GM19324 (cell line): ENCODE measurements around the gene POR.

Experiments
- ATAC-seq: cut with Tn5 transposase; IDR thresholded peaks from one replicate; pipeline ENCODE4 v1.9.1; 2021; ENCODE audit warnings: mild to moderate bottlenecking, moderate library complexity; ENCODE audit not compliant: unreplicated experiment, low FRiP score

Gene POR

DNA sequence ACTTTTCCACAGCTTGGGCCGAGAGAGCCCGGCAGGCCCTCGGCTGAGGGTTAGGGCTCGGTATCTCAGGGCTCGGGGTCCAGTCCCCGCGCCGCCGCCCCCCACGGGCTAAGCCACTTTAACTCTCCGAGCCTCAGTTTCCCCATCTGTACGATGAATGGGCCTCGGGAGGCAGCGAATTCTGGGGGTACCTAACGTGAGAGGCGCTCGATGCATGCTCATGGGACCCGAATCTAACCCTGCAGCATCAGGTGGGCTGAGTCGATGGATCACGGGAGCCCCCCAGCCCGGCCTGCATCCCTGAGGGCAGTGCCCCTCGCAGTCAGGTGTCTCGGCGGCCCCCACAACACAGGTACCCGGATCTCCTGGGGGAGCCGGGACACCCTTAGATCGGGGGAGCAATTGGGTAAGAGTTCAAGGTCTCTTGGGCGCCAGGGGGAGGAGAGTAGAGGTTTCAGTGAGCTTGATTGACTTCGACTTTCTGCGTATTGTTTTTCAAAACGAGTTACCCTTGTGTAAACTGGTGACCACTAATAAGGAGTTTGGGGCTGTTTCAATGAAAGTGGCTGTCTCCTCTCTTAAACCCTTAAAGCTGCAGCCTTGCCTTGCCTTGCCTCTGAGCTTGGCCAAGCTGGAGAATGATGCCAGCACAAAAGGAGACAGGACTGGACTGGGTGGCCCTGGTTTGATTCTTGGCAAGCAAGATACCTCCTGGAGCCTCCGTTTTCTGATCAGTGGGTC, 631 bp downstream of the POR start:
- ATAC-seq, result no peak

DNA sequence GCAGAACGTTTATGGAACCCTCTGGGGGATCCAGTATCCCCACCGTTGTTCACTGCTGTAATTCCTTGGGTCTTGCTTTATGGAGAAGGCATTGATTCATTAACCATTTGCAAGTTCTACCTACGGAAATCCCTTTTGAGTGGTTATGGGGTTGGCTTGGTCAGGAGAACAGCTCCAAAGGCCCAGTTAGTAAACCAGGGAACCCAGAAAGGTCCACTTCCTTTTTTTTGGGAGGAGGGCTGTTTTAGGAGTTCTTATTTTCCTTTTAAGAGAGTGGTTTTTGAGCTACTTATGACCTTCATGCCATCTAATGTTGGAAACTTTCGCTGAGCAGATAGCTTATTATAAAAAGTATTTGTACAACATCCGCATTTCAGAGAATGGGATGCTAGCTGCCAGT, 1.3 kb downstream of the POR start:
- ATAC-seq, result no peak

DNA sequence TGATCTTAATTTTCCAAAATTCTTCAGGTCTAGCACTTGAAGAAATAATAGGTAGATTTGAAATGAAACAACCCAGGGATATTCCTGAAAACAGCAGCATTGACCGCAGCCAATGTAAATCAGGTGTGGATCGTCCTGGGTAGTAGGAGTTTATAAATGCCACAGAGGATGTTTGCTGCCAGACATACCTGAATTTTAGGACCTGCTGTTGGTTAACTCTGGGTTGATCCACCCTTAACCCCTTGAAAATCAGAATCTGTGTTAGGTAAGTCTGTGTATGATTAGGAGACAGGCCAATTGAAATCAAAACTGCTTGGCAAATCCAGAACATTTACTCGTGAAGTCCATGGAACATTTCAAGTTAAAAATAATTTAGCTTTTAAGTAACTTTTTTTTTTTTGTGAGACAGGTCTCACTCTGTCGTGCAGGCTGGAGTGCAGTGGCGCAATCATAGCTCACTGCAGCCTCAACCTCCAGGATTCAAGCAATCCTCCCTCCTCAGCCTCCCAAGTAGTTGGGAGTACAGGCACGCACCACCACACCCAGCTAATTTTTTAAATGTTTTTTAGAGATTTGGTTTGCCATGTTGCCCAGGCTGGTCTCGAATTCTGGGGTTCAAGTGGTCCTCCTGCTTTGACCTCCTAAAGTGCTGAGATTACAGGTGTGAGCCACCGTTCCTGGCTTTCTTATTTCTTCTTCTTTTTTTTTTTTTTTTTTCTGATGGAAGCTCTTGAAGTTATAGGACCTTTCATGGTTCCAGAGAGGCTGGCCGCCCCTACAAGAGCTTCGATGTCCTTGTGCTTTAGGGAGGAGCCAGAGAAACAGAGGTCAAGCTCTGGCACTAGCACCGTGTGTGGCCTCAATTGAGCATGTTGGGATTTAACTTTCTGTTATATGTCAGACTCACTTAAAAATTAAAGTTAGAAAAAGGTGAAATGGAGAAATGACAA, 2.0 kb downstream of the POR start:
- ATAC-seq, result no peak

DNA sequence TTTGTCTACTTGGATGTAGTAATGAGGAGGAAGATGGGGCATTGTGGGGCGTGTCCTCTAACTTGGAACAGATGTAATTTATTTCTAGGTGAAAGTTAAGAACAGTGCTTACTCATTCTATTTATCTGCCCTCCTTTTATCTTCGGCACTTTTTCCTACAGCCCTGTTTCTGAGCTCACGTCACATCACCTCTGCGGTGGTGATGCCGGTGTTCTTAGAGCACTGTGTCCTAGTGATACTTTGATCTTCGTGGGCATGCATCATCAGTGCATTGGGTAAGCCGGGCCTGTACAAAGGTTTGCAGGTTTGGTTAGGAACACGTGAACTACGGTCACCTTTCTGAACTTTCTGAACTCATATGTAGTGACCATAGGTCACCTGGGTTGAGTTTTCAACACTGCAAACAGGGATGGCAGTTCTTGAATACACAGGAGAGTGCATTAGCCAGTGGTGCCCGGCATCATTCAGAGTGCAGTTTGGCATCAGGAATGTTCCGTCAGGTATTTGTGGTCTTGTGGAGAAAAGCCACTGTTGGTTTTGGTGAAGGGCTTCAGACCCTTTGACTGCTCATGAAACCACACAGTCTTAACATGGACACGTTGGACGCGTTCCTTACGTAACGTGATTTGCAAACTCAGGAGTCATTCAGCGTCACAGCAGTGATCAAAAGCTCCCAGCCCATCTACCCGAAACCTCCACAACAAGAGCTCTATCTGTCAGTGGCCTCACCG, 5.6 kb downstream of the POR start:
- no peak for ATAC-seq

DNA sequence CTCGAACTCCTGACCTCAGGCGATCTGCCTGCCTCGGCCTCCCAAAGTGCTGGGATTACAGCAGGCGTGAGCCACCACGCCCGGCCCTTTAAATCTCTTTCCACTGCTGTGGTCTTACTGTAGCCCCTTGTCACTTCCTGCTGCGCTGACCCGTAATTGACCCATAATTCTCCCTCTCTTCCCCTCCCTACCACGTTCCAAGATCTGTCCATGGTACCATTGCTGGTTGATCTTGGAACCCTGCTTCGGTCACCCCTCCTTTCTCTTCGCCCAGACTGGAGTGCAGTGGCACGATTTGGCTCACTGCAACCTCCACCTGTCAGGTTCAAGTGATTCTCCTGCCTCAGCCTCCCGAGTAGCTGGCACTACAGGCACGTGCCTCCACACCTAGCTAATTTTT, 6.5 kb downstream of the POR start:
- ATAC-seq, result no peak

DNA sequence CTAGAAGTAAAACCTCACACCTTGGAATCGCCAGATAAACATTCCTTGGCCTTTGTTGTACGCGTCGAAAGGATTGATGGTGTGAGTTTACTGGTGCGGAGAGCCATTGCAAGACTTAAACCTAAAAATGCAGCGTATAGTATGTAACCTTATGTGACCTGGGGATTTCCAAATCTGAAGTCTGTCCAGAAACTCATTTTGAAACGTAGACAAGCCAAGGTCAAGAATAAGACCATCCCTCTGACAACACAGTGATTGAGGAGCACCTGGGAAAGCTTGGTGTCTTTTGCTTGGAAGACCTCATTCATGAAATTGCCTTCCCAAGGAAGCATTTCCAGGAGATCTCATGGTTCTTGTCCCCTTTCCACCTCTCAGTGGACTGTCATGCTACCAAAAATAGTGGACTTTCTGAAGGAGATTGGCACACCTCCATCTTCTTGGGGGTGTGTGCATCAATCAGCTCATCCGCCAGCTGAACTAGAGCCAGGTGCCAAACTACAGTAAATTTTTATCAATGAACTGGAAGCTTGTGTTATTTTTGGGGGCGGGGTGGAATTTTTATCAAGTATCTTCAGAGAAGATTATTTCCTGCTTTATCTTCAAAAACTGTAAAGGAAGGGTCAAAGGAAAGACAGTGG, 8.1 kb downstream of the POR start:
- ATAC-seq, result no peak

DNA sequence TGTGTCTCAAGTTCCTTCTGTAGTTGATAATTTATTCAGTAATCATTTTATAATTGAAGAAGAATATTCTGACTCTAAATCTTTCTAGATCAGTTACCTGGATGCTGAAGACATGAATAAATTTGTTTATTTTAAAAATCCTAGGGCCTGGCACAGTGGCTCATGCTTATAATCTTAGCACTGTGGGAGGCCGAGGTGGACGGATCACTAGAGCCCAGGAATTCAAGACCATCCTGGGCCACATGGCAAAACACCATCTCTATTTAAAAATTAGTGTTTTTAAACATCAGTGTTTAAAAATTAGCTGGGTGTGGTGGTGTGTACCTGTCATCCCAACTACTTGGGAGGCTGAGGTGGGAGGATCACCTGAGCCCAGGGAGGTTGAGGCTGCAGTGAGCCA, 9.3 kb downstream of the POR start:
- ATAC-seq, result no peak

DNA sequence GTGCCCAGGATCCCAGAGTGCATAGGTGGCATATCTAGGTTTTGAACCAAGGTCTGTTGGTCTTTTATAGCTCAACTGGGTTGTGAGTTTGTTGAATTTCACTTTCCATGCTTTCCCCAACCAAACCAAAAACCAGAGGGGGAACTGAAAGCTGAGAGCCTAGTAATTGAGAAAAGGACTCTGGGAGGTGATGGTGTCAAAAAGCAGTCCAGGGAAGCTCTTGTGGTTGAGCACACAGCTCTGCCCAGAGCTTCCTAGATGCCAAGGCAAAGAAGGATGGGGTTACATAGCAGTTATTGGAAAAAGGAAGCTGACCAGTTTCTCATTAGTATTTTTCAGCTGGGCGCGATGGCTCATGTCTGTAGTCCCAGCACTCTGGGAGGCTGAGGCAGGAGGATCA, 9.9 kb downstream of the POR start:
- no peak for ATAC-seq

DNA sequence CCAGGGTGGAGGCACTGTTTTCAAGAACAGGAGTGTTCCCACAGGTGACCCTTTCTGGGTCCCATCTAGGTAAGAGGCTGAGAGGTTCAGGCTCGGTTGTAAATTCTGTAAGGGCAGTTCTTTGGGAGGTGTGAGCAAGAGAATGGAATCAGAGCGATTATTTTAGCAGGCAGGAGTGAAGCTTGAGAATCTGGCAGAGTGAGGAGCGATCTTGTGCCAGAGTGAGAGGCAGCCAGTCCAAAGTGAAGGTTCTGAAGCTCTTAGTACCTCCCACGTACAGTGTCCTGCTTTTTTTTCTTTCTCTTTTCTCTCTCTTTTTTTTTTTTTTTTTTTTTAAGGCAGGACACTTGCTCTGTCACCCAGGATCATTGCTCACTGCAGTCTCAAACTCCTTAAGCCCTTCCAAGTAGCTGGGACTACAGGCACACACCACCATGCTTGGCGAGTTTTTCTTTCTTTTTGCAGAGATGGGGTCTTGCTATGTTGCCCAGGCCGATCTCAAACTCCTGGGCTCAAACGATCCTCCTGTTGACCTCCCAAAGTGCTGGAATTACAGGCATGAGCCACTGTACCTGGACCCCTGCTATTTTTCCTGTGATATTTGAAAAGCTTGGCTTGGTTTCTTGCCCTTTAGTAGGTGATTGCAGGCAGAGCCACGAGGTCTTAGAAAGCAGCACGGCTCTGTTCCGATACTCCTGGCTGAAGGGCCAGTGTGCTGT, 10.9 kb downstream of the POR start:
- ATAC-seq, result no peak

DNA sequence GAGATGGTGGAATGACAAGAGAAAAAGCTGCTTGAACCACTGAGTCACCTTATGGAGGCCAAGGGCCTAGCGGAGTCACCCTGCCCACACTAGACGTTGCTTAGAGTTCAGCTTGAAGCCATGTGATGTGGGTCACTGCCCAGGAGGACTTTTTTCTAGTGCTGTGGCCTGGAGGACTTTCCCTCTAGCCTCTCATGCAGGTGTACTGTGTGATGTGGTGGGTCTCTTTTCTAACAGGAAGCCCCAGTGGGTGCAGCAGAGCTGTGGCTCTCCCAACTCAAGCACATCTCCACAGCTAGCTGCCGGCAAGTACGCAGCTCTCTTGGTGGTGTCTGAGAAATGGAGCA, 13.6 kb downstream of the POR start:
- ATAC-seq, result no peak

DNA sequence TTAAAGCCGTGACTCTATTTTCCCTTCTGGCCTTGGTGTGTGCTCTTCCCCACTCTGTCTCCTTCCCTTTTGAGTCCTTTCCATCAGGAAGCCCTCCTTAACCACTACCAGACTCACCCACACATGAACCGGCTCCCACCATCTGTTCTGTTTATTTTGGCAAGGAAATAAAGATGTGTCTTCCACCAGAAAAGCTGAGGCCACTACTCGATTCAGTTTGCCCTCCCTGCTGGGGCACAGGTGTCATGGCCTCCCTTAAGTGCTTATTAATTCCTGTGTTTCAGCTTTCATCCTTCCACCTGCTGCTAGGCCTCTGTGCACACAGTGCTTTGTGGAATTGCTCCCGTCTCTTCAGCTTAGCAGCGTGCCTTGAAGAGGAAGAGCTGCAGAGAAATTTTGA, 16.7 kb downstream of the POR start:
- ATAC-seq, result no peak

DNA sequence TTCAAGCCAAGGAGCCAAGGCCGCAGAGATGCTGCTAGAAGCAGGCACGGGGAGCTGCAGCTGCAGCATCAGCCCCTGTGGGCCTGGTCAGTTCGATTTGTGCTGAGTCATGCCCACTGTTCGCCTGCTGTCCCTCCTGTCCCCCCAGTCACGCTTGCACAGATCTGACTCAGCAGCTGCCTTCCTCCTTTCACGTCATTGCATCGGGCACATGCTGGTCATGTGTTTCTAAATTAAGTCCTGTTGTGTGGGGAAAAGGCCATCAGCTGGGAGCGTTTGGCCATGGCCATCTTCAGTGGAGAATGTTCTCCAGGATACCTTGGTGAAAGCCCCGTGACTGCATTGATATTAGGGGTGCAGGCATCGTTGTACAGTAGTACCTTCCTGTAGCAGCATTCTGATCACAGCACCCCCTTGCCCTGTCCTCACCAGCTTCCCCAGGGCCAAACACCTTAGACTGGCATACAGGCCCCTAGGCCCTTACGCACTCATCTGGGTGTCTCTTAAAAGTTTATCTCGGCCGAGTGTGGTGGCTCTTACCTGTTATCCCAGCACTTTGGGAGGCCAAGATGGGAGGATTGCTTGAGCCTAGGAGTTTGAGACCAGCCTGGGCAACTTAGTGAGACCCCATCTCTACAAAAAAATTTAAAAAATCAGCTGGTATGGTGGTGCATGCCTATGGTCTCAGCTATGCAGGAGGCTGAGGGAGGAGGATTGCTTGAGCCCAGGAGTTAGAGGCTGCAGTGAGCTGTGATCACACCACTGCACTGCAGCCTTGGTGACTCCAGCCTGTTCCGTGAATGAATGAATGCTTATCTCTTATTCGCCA, 23.2 kb downstream of the POR start:
- no peak for ATAC-seq

DNA sequence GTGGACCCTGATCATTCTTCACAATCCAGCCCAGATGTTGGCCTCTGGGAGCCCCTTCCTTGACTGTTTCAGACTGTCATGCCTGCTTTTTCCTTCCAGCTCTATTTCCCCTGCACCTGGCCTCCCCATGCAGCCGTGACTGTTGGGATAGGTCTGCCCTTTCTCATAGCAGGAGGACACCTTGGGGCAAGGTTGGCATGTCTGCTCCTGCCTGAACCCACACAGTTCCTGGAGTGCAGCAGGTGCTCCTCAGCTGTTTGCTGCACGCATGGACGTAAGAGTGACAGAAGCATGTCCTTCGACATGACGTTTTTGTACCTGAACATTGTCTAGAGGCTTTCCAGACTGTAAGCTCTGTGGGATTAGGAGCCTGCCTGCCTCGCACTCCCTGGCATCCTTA, 24.0 kb downstream of the POR start:
- ATAC-seq, result no peak

DNA sequence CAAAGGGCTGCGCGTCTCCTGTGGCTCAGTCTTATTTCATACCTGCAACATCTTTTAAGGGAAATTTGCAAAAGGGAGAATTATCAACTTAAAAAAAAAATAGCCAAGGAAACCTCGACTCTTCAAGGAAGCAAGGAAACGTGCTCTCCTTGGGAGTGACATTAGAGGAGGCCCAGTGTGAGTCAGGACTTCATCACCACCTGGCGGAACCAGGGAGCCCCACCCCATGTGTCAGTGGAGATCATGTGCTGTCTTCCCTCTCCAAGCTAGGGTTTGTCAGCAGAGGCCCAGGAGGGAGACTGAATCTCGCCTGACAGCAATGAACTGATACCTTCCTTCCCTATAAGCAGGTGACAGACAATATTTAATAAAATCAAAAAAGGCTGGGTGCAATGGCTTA, 28.9 kb downstream of the POR start:
- ATAC-seq, result no peak

DNA sequence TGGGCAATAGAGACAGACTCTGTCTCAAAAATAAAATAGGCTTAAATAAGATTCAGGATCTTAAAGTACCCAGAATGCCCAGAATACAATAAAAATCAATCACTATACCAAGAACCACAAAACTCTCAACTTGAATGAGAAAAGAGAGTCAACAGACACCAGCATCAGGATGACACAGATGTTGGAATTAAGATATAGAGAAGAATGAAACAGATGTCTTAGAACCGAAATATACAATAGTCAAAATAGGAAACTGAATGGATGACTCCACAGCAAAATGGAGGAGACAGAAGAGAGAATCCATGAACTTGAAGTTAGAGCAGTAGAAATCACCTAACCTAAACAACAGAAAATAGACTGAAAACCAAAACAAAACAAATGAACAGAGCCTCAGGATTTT, 29.6 kb downstream of the POR start:
- no peak for ATAC-seq

DNA sequence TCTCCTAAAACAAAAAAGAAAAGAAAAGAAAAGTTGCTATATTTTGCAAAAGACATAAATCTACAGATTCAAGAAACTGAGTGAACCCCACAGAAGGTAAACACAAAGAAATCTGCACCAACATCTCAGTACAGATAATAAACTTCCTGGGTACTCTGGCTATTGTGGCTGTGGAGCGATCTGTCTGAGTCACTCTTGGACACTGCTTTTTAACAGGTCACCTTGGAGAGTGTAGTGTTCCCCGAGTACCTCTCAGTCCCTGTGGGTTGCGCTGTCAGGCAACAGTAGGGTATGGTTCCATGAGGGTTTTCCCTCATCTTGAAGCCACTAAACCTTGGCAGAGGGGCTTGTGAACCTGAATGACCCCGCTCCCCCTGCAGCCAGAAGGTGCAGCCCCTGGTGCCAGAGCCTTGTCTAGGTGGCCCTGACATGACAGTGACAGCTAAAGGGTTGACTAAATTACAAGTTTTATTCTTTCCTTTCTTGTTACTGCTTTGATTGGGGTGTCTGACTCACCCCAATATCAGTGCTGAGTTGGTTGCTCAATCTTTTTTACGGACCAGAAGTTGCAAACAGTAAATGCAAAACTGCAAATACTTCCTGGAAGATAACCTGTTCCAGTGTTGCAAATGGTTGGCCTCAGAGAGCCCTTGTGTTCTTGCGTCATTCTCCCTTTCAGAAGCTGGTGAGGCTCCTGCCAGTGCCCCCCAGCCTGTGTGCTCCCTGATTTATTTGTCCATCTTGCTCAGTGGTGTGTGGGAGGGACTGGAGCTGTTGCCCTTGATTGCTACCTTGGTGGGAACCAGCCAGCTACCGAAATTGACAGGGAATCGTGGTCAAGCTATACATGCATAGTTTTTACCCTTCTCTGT, 30.6 kb downstream of the POR start:
- ATAC-seq, result no peak

DNA sequence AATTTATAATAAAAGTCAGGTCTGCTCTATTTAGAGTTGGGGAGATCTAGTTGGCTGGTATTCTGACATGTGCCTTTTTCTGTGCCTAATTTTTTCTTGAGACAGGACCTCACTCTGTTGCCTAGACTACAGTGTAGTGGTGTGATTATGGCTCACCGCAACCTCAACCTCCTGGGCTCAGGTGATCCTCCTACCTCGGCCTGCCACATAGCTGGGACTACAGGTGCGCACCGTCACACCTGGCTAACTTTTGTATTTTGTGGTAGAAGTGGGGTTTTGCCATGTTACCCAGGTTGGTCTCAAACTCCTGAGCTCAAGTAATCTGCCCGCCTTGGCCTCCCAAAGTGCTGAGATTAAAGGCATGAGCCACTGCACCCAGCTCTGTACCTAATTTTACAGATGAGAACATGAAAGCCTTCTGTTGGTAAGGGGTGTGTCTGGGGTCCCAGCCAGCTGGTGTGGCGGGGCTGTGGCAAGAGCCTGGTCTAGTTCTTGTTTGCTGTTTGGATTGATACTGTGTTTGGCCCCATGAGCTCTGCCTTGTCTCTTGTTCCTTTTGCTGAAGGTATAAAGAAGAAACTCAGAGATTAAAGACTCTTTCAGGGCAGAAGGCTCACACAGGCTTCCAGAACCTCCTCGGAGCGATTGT, 31.4 kb downstream of the POR start:
- ATAC-seq, result no peak

DNA sequence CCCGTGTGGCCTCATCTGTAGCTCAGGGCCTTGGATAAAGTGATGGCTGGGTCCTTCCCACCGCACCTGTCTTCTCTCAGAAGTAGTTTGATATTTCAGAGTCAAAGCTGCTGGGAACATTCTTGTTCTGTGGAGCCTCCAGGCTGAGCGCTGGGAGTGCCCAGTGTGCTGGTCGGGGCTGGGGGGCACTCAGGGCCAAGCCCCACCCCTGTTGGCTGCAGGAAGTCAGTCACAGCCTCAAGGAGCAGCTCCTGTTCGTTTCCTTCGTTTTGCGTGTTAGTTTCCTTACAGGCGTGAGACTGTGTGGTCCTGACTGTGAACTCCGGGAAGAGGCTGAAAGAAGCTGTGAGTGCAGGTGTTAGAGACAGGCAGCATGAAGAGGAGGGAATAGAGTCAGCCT, 33.2 kb downstream of the POR start:
- no peak for ATAC-seq
